Fibroblast of lung (primary cell): Measurements from ENCODE around the gene ELL. TPM values are rescaled to one million over a fixed set of nuclear protein-coding genes. Genes with fewer than 3 reads are reported as not detected.
"Not testable (repeated sequence)": the region's sequence is repeated elsewhere in the genome, so short reads cannot be mapped to it uniquely, and the experiment has no call there.

Experiments
- DNase-seq, 2 donors: peaks; one replicate each; pipeline versions ENCODE4 v3.0.0 to v3.0.0-alpha.2; 2010; ENCODE audit warnings: low read depth in 2 of 2
- H2AFZ ChIP-seq: 2 replicates; pipeline ENCODE4 v1.5.1; 2012; ENCODE audit warnings: low read length, control low read depth, inconsistent platforms
- H3K27ac ChIP-seq: 2 replicates; pipeline ENCODE4 v1.5.1; 2011; ENCODE audit warnings: low read length, control low read depth; ENCODE audit not compliant: insufficient read depth
- H3K27me3 ChIP-seq: 2 replicates; pipeline ENCODE4 v1.5.1; 2011; ENCODE audit warnings: mild to moderate bottlenecking, low read length; ENCODE audit not compliant: control insufficient read depth, insufficient read depth
- H3K36me3 ChIP-seq: 2 replicates; pipeline ENCODE4 v1.5.1; 2011; ENCODE audit warnings: low read length; ENCODE audit not compliant: control insufficient read depth, insufficient read depth
- H3K4me1 ChIP-seq: 2 replicates; pipeline ENCODE4 v1.5.1; 2011; ENCODE audit warnings: low read length; ENCODE audit not compliant: control insufficient read depth, insufficient read depth; ENCODE audit errors: extremely low read depth
- H3K4me2 ChIP-seq: 2 replicates; pipeline ENCODE4 v1.5.1; 2011; ENCODE audit warnings: low read length, control low read depth; ENCODE audit not compliant: insufficient read depth; ENCODE audit errors: extremely low read depth
- H3K4me3 ChIP-seq, 4 experiments: fragments of 200-600 bp in 1 of 4; sonication (generic) in 1 of 4; replicated peaks in 1 of 4; 2 replicates each; pipeline ENCODE4 v1.5.1; 2011 to 2016; ENCODE audit warnings: low read length in 4 of 4, low read depth in 3 of 4, mild to moderate bottlenecking in 3 of 4, control low read depth in 2 of 4, inconsistent platforms in 1 of 4, mixed read lengths in 1 of 4; ENCODE audit not compliant: insufficient read depth in 1 of 4; ENCODE audit errors: control extremely low read depth in 1 of 4
- H3K79me2 ChIP-seq: 2 replicates; pipeline ENCODE4 v1.5.1; 2012; ENCODE audit warnings: mild to moderate bottlenecking, low read length, inconsistent platforms; ENCODE audit not compliant: control insufficient read depth, insufficient read depth
- H3K9ac ChIP-seq: 2 replicates; pipeline ENCODE4 v1.5.1; 2011; ENCODE audit warnings: mild to moderate bottlenecking, low read length, control low read depth; ENCODE audit not compliant: insufficient read depth
- H3K9me3 ChIP-seq: 2 replicates; pipeline ENCODE4 v1.5.1; 2012; ENCODE audit warnings: low read depth, low read length; ENCODE audit not compliant: control insufficient read depth, insufficient read depth
- H4K20me1 ChIP-seq: 2 replicates; pipeline ENCODE4 v1.5.1; 2011; ENCODE audit warnings: low read length; ENCODE audit not compliant: control insufficient read depth, insufficient read depth; ENCODE audit errors: extremely low read depth
- CTCF ChIP-seq, 2 donors: IDR thresholded peaks in 1 of 2; conservative IDR thresholded peaks in 1 of 2; 1 replicate in 1 of 2; 2 replicates in 1 of 2; pipeline ENCODE4 v1.5.1; 2011 to 2012; ENCODE audit warnings: low read length in 2 of 2, control low read depth in 1 of 2, inconsistent platforms in 1 of 2, low read depth in 1 of 2, mild to moderate bottlenecking in 1 of 2
- EZH2 ChIP-seq: IDR thresholded peaks from 2 replicates; pipeline ENCODE4 v1.5.1; 2012; ENCODE audit warnings: low read length, control low read depth, mild to moderate bottlenecking; ENCODE audit errors: missing control alignments
- polyA plus RNA-seq, 2 donors: library from polyadenylated mRNA; depleted of rRNA in 1 of 2; stranded (reverse) in 1 of 2; unstranded in 1 of 2; fragments of >200 nt; gene quantifications; 2 replicates each; pipeline ENCODE4 v1.2.1, GENCODE V29; 2011 to 2012; ENCODE audit warnings: missing spikeins in 1 of 2
- total RNA-seq: library from RNA; depleted of rRNA; stranded (reverse); fragments of >200 nt; gene quantifications from 2 replicates; pipeline ENCODE4 v1.2.1, GENCODE V29; 2014

ELL gene
- total and polyA plus RNA-seq, 2 donors (not counting 1 experiment from before 2014, with no cell fraction given), result 4.4 to 18.7 TPM

DNA sequence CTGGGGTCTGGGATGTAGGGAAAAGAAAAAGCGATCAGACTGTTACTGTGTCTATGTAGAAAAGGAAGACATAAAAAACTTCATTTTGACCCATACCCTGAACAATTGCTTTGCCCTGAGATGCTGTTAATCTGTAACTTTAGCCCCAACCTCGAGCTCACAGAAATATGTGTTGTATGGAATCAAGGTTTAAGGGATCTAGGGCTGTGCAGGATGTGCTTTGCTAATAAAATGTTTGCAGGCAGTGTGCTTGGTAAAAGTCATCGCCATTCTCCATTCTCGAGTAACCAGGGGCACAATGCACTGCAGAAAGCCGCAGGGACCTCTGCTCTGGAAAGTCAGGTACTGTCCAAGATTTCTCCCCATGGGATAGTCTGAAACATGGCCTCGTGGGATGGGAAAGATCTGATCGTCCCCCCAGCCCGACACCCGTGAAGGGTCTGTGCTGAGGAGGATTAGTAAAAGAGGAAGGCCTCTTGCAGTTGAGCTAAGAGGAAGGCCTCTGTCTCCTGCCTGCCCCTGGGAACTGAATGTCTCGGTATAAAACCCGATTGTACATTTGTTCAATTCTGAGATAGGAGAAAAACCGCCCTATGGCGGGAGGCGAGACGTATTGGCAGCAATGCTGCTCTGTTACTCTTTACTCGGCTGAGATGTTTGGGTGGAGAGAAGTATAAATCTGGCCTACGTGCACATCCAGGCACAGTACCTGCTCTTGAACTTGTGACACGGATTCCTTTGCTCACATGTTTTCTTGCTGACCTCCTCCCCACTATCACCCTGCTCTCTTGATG, 119.2 kb downstream of the ELL start:
- DNase-seq, H3K9me3 ChIP-seq, H4K20me1 ChIP-seq, H2AFZ ChIP-seq, H3K4me2 ChIP-seq, H3K27me3 ChIP-seq, H3K27ac ChIP-seq, H3K9ac ChIP-seq, H3K36me3 ChIP-seq, H3K4me3 ChIP-seq, H3K79me2 ChIP-seq: not testable (repeated sequence)
- H3K4me1 ChIP-seq, result peaks cover 10% of the 10 kb centered on the region

- Histone ChIP-seq H3K36me3 (no peaks in the 10 kb centered on the region), H3K4me1 (peaks cover 12% of the 10 kb centered on the region), H2AFZ (no peak overlapping the region), H3K27ac (no peak overlapping the region), H3K79me2 (no peaks in the 10 kb centered on the region), H3K4me3 (no peak overlapping the region), H3K9me3 (no peaks in the 10 kb centered on the region), H3K27me3 (no peaks in the 10 kb centered on the region), H3K4me2 (no peak overlapping the region), H4K20me1 (no peaks in the 10 kb centered on the region), H3K9ac (no peak overlapping the region)
- peak; percentile 49 to 83 for DNase-seq
- TF ChIP-seq CTCF (conservative IDR thresholded peaks at IDR 0.05 in 1 of 2, IDR thresholded peaks at IDR 0.05 in 1 of 2; ENCODE audit: low read depth in 1 of 2, low read length in 2 of 2) (peak; percentile 44 to 67), EZH2 (no peak)
These were observed 120.2 kb downstream of the ELL start for GRCh38 chr19:18401580-18402112.

- H3K27me3 ChIP-seq, result no peaks in the 10 kb centered on the region
- no peaks in the 10 kb centered on the region for H3K9me3 ChIP-seq
- H2AFZ ChIP-seq, result no peak overlapping the region
- H3K4me2 ChIP-seq, result peak overlapping the region; percentile 25
- no peaks in the 10 kb centered on the region for H3K36me3 ChIP-seq
- H3K4me1 ChIP-seq, result peaks cover 12% of the 10 kb centered on the region
- DNase-seq, result peak; percentile 68 to 76
- no peak overlapping the region for H3K9ac ChIP-seq
- no peak overlapping the region for H3K4me3 ChIP-seq
- H3K27ac ChIP-seq, result peak overlapping the region; percentile 13
- H4K20me1 ChIP-seq, result no peaks in the 10 kb centered on the region
- TF ChIP-seq EZH2 (no peak), CTCF (conservative IDR thresholded peaks at IDR 0.05 in 1 of 2, IDR thresholded peaks at IDR 0.05 in 1 of 2; ENCODE audit: low read depth in 1 of 2, low read length in 2 of 2) (no peak)
- H3K79me2 ChIP-seq, result no peaks in the 10 kb centered on the region
These were observed 122.9 kb downstream of the ELL start for GRCh38 chr19:18399008-18399407.
